Lower lobe of right lung (tissue), 2 donors: ENCODE data around the gene CEP350. TPM values are rescaled to one million over a fixed set of nuclear protein-coding genes. Genes with fewer than 3 reads are reported as not detected.

Experiments
- ATAC-seq, 2 donors: fragments of 200-7000 bp; cut with Tn5 transposase; one replicate each; pipeline ENCODE4 v1.9.1; 2020 to 2022; ENCODE audit warnings: mild to moderate bottlenecking in 2 of 2, moderate library complexity in 2 of 2
- DNase-seq: peaks from one replicate; pipeline ENCODE4 v3.0.0-alpha.2; 2020
- H3K27ac ChIP-seq: fragments of 200-600 bp; one replicate; pipeline ENCODE4 v1.8.0; 2022
- H3K27me3 ChIP-seq: fragments of 200-600 bp; one replicate; pipeline ENCODE4 v1.8.0; 2022; ENCODE audit warnings: low read depth
- H3K36me3 ChIP-seq: fragments of 200-600 bp; one replicate; pipeline ENCODE4 v1.8.0; 2022; ENCODE audit warnings: mild to moderate bottlenecking
- H3K4me1 ChIP-seq: fragments of 200-600 bp; one replicate; pipeline ENCODE4 v1.8.0; 2022
- H3K4me3 ChIP-seq: fragments of 200-600 bp; one replicate; pipeline ENCODE4 v1.8.0; 2022; ENCODE audit warnings: mild to moderate bottlenecking
- H3K9me3 ChIP-seq: fragments of 200-600 bp; one replicate; pipeline ENCODE4 v1.8.0; 2022
- CTCF ChIP-seq: fragments of 200-600 bp; IDR thresholded peaks from one replicate; pipeline ENCODE4 v1.8.0; 2022; ENCODE audit warnings: antibody characterized with exemption, mild to moderate bottlenecking
- intact Hi-C: fragments of 100-400 bp; cut with DNase I; formaldehyde crosslinking; loops from one replicate; pipeline ENCODE4 v1.11.0; 2022
- total RNA-seq: library from RNA; stranded (reverse); fragmentation: NEBNext Ultra II Directional; extraction: Animal tissue kit (Norgen Biotek cat#: 25700); gene quantifications from one replicate; pipeline ENCODE4 v1.2.1, GENCODE V29; 2021
- donor health status: DM: no; HTN: yes; CAD: no; lungs with severe emphysema.

Gene CEP350
- total RNA-seq, 1 donor from 2014 or later: 53.2 TPM

DNA sequence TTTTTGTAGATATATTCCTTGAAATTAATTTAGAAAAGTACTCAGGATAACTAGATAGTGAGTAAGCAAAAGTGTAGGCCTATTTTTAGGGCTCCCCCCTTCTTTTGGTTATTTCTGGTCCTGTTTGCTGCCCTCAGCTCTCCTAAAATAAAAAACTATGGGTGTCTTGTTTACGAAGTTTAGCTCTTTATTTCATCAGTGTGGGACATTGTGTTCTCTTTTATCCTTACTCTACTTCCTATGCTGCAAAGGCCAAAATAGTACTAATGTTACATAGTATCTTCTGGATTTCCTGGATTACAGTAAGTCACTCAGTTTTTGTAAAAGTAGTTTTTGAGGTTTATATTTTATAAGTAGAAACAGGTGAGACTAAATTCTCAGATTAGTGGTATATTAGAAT is 15.4 kb downstream of the CEP350 start:
- H3K4me3 ChIP-seq: no peak overlapping the region
- TF ChIP-seq CTCF: no peak
- ATAC-seq (peak; percentile 39 to 45), DNase-seq (no peak)
- peaks cover 38% of the 10 kb centered on the region for H3K4me1 ChIP-seq
- intact Hi-C loops: no loop called here
- no peaks in the 10 kb centered on the region for H3K36me3 ChIP-seq
- no peaks in the 10 kb centered on the region for H3K27me3 ChIP-seq
- H3K27ac ChIP-seq: peak overlapping the region; percentile 56
- H3K9me3 ChIP-seq: no peaks in the 10 kb centered on the region

- Histone ChIP-seq H3K4me1 (peaks cover 43% of the 10 kb centered on the region), H3K27me3 (no peaks in the 10 kb centered on the region), H3K4me3 (no peak overlapping the region), H3K36me3 (no peaks in the 10 kb centered on the region), H3K27ac (no peak overlapping the region), H3K9me3 (no peaks in the 10 kb centered on the region)
- intact Hi-C loops: no loop called here
- TF ChIP-seq CTCF: no peak
- DNase-seq: no peak
- ATAC-seq: no peak
Observed at GRCh38 chr1:179971563-179972496, 17.2 kb downstream of the CEP350 start.

GRCh38 chr1:179973198-179974110 is 18.8 kb downstream of the CEP350 start:
- Histone ChIP-seq H3K4me1 (peaks cover 52% of the 10 kb centered on the region), H3K4me3 (no peak overlapping the region), H3K36me3 (no peaks in the 10 kb centered on the region), H3K27me3 (no peaks in the 10 kb centered on the region), H3K27ac (no peak overlapping the region), H3K9me3 (no peaks in the 10 kb centered on the region)
- intact Hi-C loops: no loop called here
- DNase-seq (no peak), ATAC-seq (no peak)
- no peak for TF ChIP-seq CTCF

DNA sequence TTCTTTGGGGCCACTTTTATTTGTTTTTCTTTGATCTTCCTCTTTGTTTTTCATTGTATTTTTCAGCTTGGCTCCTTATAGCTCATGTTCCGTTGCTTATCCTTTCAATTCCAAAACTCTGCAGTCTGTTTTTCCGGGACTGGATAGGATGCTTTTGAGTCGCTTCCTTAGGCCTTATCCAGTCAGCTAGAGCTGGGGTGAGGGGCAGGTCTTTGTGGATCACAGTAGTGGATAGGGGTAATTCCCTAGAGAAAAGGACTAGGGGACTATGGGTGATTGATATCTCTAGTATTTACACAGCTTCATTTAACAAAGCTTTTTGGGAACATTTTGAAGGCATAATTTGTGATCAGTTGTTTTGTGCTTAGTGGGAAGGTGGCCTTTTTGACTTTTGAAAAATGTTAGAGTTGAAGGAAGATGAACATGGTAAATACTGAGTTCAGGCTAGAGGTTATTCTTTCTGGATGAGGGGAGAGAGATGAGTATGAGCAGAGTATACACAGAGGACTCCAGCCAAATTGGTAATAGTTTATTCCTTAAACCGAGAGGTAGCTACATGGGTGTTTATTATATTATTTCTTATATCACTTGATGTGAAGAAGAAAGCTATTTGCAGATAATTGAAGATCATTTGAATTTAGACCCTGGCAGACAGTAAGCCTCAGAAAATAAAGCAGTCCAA is 22.5 kb downstream of the CEP350 start:
- DNase-seq: no peak
- no peaks in the 10 kb centered on the region for H3K36me3 ChIP-seq
- peaks cover 23% of the 10 kb centered on the region for H3K4me1 ChIP-seq
- no peak for ATAC-seq
- H3K27me3 ChIP-seq: no peaks in the 10 kb centered on the region
- H3K9me3 ChIP-seq: no peaks in the 10 kb centered on the region
- H3K4me3 ChIP-seq: no peak overlapping the region
- no peak for TF ChIP-seq CTCF
- no peak overlapping the region for H3K27ac ChIP-seq
- intact Hi-C loops: no loop called here
